Left lung (tissue), 10 donors: ENCODE measurements around the gene ZDHHC7. TPM values are rescaled to one million over a fixed set of nuclear protein-coding genes. Genes with fewer than 3 reads are reported as not detected.
"Not testable (repeated sequence)": the region's sequence is repeated elsewhere in the genome, so short reads cannot be mapped to it uniquely, and the experiment has no call there.

Source experiments
- ATAC-seq: fragments of 200-7000 bp; cut with Tn5 transposase; one replicate; pipeline ENCODE4 v1.9.1; 2020; ENCODE audit warnings: moderate library complexity
- DNase-seq, 4 donors: peaks; one replicate each; pipeline ENCODE4 v3.0.0-alpha.2; 2013 to 2020
- H3K27ac ChIP-seq, 2 donors: fragments of 200-600 bp; sonication (generic) in 1 of 2; one replicate each; pipeline versions ENCODE4 v1.5.0 to v1.8.0; 2020 to 2021
- H3K27me3 ChIP-seq, 2 donors: fragments of 200-600 bp; sonication (generic) in 1 of 2; one replicate each; pipeline versions ENCODE4 v1.5.0 to v1.8.0; 2020 to 2021
- H3K36me3 ChIP-seq, 2 donors: fragments of 200-600 bp; sonication (generic) in 1 of 2; one replicate each; pipeline versions ENCODE4 v1.5.0 to v1.8.0; 2020 to 2021
- H3K4me1 ChIP-seq, 2 donors: fragments of 200-600 bp; one replicate each; pipeline ENCODE4 v1.8.0; 2021
- H3K4me3 ChIP-seq, 2 donors: fragments of 200-600 bp; sonication (generic) in 1 of 2; one replicate each; pipeline versions ENCODE4 v1.5.0 to v1.8.0; 2020 to 2021; ENCODE audit warnings: mild to moderate bottlenecking in 1 of 2
- H3K9me3 ChIP-seq, 2 donors: fragments of 200-600 bp; sonication (generic) in 1 of 2; one replicate each; pipeline versions ENCODE4 v1.5.0 to v1.8.0; 2020 to 2021
- CTCF ChIP-seq, 2 donors: fragments of 200-600 bp; sonication (generic) in 1 of 2; IDR thresholded peaks; one replicate each; pipeline versions ENCODE4 v1.5.0 to v1.8.0; 2021; ENCODE audit warnings: antibody characterized with exemption in 2 of 2
- intact Hi-C, 2 donors: fragments of 100-400 bp; cut with DNase I; formaldehyde crosslinking; loops; one replicate each; pipeline versions ENCODE4 v1.11.2 to v1.14.2; 2022
- polyA plus RNA-seq, 6 donors: library from polyadenylated mRNA; unstranded; fragments of 120-200 nt; gene quantifications; one replicate each; pipeline ENCODE4 v1.2.1, GENCODE V29; 2013; ENCODE audit not compliant: insufficient read length in 6 of 6
- total RNA-seq, 2 donors: library from RNA; stranded (reverse); fragmentation: NEBNext Ultra II Directional; extraction: Animal tissue kit (Norgen Biotek cat#: 25700); gene quantifications; one replicate each; pipeline ENCODE4 v1.2.1, GENCODE V29; 2021
- donor health status: DM: no; HTN: yes; CAD: no.
- donor health status: DM: no; HTN: no; CAD: no.

ZDHHC7 gene
- total and polyA plus RNA-seq, 8 donors: 52.5 to 82.3 (median 59.7) TPM

- Histone ChIP-seq H3K9me3 (no peaks in the 10 kb centered on the region), H3K4me3 (no peak overlapping the region), H3K27ac (no peak overlapping the region), H3K27me3 (no peaks in the 10 kb centered on the region), H3K4me1 (no peaks in the 10 kb centered on the region), H3K36me3 (no peaks in the 10 kb centered on the region)
- DNase-seq: peak in 2 of 4 donors; percentile 67 to 75
- intact Hi-C loops: no loop called here
- ATAC-seq: no peak
- no peak for TF ChIP-seq CTCF (IDR thresholded peaks at IDR 0.05)
Observed at GRCh38 chr16:84940670-84941551, 70.4 kb downstream of the ZDHHC7 start.

- H3K27me3 ChIP-seq, H3K4me3 ChIP-seq, H3K4me1 ChIP-seq, H3K9me3 ChIP-seq, H3K36me3 ChIP-seq, intact Hi-C loops, ATAC-seq, H3K27ac ChIP-seq, DNase-seq: not testable (repeated sequence)
Observed at GRCh38 chr16:84938616-84939015, 72.7 kb downstream of the ZDHHC7 start.

- H3K27ac ChIP-seq: no peak overlapping the region
- peaks cover 5 to 8% of the 10 kb centered on the region in 2 donors for H3K4me1 ChIP-seq
- no peaks in the 10 kb centered on the region for H3K9me3 ChIP-seq
- no peak for ATAC-seq
- no peaks in the 10 kb centered on the region for H3K36me3 ChIP-seq
- intact Hi-C loops: no loop called here
- no peaks in the 10 kb centered on the region for H3K27me3 ChIP-seq
- no peak overlapping the region for H3K4me3 ChIP-seq
- no peak for TF ChIP-seq CTCF (IDR thresholded peaks at IDR 0.05)
- DNase-seq: peak in 1 of 4 donors; percentile 49
Observed at GRCh38 chr16:84937196-84938005, 73.9 kb downstream of the ZDHHC7 start.

GRCh38 chr16:84933774-84934631, 77.3 kb downstream of the ZDHHC7 start:
- intact Hi-C loops: no loop called here
- H3K27ac ChIP-seq: no peak overlapping the region
- peak; percentile 56 for ATAC-seq
- peaks cover 5 to 8% of the 10 kb centered on the region in 2 donors for H3K4me1 ChIP-seq
- H3K36me3 ChIP-seq: no peaks in the 10 kb centered on the region
- no peak for DNase-seq
- H3K27me3 ChIP-seq: peaks cover 0 to 11% of the 10 kb centered on the region in 2 donors
- TF ChIP-seq CTCF (IDR thresholded peaks at IDR 0.05): no peak
- no peak overlapping the region for H3K4me3 ChIP-seq
- no peaks in the 10 kb centered on the region for H3K9me3 ChIP-seq

GRCh38 chr16:84932681-84933080, 78.7 kb downstream of the ZDHHC7 start:
- H3K36me3 ChIP-seq: no peaks in the 10 kb centered on the region
- no peaks in the 10 kb centered on the region for H3K9me3 ChIP-seq
- H3K27me3 ChIP-seq: peaks cover 0 to 20% of the 10 kb centered on the region in 2 donors
- H3K4me1 ChIP-seq: peaks cover 5 to 12% of the 10 kb centered on the region in 2 donors
- no peak for ATAC-seq
- no peak overlapping the region for H3K4me3 ChIP-seq
- no peak for TF ChIP-seq CTCF (IDR thresholded peaks at IDR 0.05)
- intact Hi-C loops: no loop called here
- no peak for DNase-seq
- H3K27ac ChIP-seq: no peak overlapping the region
